ENCODE results near the gene SCNM1.
"Not testable (repeated sequence)": the region's sequence is repeated elsewhere in the genome, so short reads cannot be mapped to it uniquely, and the experiment has no call there.

The SCNM1 gene

DNA sequence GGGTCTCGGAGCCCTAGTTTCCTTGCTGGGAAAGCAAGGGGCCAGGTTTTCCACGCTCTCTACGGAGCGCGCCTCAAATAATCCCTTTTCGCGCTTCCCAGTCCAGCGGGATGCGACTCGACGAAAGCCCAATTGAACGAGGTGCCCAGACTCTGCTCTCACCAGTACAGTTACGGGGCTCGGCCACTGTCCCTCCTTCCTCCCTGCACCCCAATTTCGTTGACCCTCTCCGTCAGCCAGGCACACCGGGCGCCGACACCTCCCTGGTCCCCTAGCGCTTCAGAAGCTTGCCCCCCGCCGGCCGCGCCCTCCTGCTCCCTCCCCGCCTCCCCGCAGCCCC, 19.9 kb upstream of the SCNM1 start:
- no peak for FAIRE-seq
- DNase-seq (ENCODE audit: extremely low spot score, insufficient read length, low read depth) = no peak

- DNase-seq (ENCODE audit: extremely low spot score, insufficient read length, low read depth) (peak; percentile 85), FAIRE-seq (peak; percentile 95)
Observed at GRCh38 chr1:151146412-151147131, 19.4 kb upstream of the SCNM1 start, which contains the start of gene SEMA6C. Gene SEMA6C (minus strand): TSS chr1:151146631. CDS start chr1:151142621, 4,010 bp downstream.

- FAIRE-seq = no peak
- DNase-seq (ENCODE audit: extremely low spot score, insufficient read length, low read depth) = no peak
Observed at GRCh38 chr1:151147132-151147503, 18.8 kb upstream of the SCNM1 start.

DNA sequence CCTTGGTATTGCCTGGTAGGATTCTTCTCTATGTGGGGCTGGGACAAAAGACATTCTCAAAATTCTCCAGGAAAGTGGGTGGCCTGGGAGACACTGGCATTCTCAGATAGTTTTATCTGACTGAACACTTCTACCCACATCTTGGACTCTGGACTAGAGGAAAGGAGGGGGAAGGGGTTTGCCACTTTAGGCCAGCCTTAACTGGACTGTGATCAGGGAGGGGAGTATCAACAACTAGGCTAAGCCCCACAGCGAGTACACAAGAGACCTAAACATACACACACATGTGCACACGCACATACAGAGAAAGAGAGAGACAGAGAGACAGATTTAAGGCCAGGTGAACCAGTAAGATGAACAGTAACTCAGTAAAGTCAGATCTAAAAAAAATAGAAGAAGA, 18.3 kb upstream of the SCNM1 start:
- no peak for FAIRE-seq
- no peak for DNase-seq (ENCODE audit: extremely low spot score, insufficient read length, low read depth)

- DNase-seq (ENCODE audit: extremely low spot score, insufficient read length, low read depth) (peak; percentile 35), FAIRE-seq (no peak)
Observed at GRCh38 chr1:151156515-151156819, 9.5 kb upstream of the SCNM1 start, which contains the start of gene TNFAIP8L2. Gene TNFAIP8L2 (plus strand): TSS chr1:151156649. CDS start chr1:151158698, 2,049 bp downstream.

- FAIRE-seq = peak; percentile 82
Observed at GRCh38 chr1:151157067-151157531, 8.8 kb upstream of the SCNM1 start.

DNA sequence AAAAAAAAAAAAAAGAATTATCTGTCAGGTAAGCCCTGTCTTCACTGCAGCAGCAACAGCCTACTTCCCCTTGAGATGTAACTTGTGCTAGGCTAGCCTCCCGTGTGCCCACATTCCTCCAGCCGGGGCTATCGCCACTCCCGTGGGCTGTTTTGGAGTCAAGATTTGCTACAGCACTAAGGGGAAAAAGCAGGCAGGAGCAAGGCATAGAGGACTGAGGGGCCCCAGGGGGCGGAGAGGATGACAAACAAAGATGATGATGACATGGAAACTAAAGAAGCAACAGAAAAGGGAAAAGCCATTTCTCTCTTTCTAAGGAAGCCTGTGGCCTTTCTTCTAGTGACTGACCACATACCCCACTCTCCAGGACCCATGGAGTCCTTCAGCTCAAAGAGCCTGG, 7.6 kb upstream of the SCNM1 start:
- FAIRE-seq = no peak
- no peak for DNase-seq (ENCODE audit: extremely low spot score, insufficient read length, low read depth)

More at GRCh38 chr1:151157067-151157531, 8.8 kb upstream of the SCNM1 start:
- no peak for DNase-seq (ENCODE audit: extremely low spot score, insufficient read length, low read depth)

DNA sequence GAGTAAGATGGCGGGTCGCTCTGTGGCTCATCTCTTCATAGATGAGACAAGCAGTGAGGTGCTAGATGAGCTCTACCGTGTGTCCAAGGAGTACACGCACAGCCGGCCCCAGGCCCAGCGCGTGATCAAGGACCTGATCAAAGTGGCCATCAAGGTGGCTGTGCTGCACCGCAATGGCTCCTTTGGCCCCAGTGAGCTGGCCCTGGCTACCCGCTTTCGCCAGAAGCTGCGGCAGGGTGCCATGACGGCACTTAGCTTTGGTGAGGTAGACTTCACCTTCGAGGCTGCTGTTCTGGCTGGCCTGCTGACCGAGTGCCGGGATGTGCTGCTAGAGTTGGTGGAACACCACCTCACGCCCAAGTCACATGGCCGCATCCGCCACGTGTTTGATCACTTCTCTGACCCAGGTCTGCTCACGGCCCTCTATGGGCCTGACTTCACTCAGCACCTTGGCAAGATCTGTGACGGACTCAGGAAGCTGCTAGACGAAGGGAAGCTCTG, 7.1 kb upstream of the SCNM1 start:
- DNase-seq (ENCODE audit: extremely low spot score, insufficient read length, low read depth) (no peak), FAIRE-seq (no peak)

GRCh38 chr1:151159373-151159772, 6.6 kb upstream of the SCNM1 start:
- FAIRE-seq = no peak

GRCh38 chr1:151164732-151165280, 1.1 kb upstream of the SCNM1 start:
- DNase-seq (ENCODE audit: extremely low spot score, insufficient read length, low read depth) = no peak
- FAIRE-seq = no peak

More at GRCh38 chr1:151159373-151159772, 6.6 kb upstream of the SCNM1 start:
- DNase-seq (ENCODE audit: extremely low spot score, insufficient read length, low read depth) = no peak

DNA sequence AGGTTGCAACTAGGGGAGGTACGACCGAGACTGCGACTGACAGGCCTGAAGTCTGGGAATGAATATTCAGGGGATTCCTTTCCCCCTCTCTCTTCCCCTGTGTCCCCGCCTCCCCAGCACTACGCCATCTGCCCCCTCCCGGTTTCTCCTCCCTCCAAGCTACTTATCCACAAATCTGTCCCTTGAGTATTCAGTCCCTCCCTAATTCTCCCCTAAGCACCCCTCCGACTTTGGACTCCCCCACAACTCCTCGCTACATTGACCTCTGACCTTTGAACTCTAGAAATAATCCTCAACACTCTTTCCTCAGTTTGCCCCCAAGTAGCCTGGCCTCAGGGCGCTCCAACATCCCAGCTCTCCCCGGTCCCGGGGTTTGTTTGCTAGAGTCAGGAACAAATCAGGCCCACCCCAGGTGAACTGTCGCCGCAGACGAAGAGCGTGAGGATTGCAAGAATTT, 635 bp upstream of the SCNM1 start:
- DNase-seq (ENCODE audit: extremely low spot score, insufficient read length, low read depth) (no peak), FAIRE-seq (no peak)

DNA sequence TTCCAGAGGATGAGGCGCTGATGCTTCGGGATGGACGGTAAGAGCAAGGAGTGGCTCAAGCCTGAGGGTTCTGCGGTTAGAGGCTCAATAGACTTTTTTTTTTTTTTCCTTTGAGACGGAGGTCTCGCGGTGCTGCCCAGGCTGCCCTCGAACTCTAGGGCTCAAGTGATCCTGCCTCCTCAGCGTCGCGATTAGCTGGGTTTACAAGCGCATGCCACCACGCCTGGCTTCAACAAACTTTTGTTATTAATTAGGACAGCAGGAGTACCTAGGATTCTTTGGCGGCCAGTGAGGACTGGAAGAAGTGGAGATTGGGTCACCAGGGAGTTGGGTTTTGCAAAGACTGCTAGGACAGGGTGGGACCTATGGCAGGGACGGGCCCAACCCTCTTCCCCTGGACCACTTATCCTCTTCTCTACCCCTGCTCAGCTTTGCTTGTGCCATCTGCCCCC, 587 bp downstream of the SCNM1 start:
- DNase-seq (ENCODE audit: extremely low spot score, insufficient read length, low read depth) = no peak
- no peak for FAIRE-seq

DNA sequence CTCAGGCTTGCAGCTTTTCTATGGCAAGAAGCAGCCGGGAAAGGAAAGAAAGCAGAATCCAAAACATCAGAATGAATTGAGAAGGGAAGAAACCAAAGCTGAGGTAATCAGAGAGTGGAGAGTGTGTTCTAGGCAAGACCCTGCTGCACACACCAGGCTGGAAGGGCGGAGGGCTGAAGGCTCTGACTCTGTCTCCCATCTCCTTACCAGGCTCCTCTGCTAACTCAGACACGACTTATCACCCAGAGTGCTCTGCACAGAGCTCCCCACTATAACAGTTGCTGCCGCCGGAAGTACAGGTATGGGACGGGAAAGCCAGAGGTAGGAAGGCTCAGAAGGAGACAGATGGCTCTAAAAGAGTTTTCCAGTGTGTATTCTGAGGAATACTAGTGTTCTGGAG, 1.2 kb downstream of the SCNM1 start:
- FAIRE-seq (no peak), DNase-seq (ENCODE audit: extremely low spot score, insufficient read length, low read depth) (no peak)

DNA sequence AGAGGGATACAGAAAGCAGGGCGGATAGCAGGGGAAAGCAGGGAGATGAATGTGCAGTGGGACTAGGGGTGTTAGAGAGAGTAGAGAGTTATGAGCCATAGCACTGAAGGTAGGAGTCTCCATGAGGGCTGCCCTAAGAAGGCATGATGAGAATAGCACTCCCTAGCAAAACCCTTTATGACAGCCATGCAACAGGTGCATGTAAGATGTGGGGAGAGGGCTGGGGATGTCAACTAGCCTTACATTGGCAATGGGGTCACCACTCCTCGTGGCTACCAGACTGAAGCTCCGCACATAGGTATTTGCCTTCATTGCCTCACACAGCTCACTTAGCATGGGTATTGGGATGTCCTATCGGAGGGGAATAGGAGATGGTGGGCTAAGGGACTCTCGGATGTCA, 5.2 kb downstream of the SCNM1 start:
- no peak for DNase-seq (ENCODE audit: extremely low spot score, insufficient read length, low read depth)
- no peak for FAIRE-seq

- DNase-seq (ENCODE audit: extremely low spot score, insufficient read length, low read depth) = no peak
- FAIRE-seq = no peak
Observed at GRCh38 chr1:151175041-151175741, 9.2 kb downstream of the SCNM1 start.

- no peak for FAIRE-seq
- DNase-seq (ENCODE audit: extremely low spot score, insufficient read length, low read depth) = no peak
Observed at GRCh38 chr1:151175863-151176262, 9.9 kb downstream of the SCNM1 start, which contains the start of gene TMOD4. Gene TMOD4 (minus strand): TSS chr1:151175981. CDS start chr1:151174875, 1,106 bp downstream.

DNA sequence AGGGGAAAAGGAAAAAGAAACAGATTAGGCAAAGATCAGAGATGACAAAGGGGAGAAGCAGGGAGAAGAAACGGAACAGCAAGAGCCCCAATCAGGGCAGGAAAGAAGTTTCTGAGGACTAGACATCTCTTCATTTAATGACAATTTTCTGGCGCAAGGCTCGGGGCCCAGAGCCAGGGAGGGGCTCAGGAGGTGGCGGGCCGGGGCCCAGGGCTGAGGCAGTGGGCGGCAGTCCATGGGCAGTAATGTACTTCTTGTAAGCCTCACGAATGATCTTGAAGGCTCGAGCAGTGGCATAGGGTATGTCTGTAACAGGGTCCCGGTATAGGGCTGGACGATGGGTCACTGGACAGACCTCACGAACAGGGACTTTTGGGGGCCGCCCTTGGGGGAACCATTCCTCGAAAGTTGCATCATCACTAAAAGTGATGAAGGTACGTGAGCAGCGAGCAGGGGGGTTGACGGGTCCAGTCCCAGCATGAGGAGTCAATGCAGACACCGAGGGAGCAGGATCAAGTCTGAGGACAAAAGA, 10.6 kb downstream of the SCNM1 start:
- DNase-seq (ENCODE audit: extremely low spot score, insufficient read length, low read depth) = no peak
- FAIRE-seq = no peak

- DNase-seq (ENCODE audit: extremely low spot score, insufficient read length, low read depth) (no peak), FAIRE-seq (no peak)
Observed at GRCh38 chr1:151184211-151184610, 18.3 kb downstream of the SCNM1 start.

GRCh38 chr1:151187205-151187604, 21.3 kb downstream of the SCNM1 start:
- FAIRE-seq = no peak
- DNase-seq (ENCODE audit: extremely low spot score, insufficient read length, low read depth) = no peak

DNA sequence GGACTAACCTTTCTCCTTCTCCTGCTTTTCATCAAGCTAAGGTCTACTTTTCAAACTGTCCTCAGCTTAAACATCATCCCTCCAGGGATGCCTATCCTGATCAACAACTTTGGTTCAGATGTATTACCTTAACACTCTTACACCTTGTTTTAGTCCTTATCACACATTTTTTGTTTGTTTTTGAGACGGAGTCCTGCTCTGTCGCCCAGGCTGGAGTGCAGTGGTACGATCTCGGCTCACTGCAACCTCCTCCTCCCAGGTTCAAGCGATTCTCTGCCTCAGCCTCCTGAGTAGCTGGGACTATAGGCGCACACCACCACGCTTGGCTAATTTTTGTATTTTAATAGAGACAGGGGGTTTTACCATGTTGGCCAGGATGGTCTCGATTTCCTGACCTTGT, 22.7 kb downstream of the SCNM1 start:
- not testable (repeated sequence) for FAIRE-seq; DNase-seq (ENCODE audit: extremely low spot score, insufficient read length, low read depth)
